ENCODE measurements around the gene BCL6.

DNA sequence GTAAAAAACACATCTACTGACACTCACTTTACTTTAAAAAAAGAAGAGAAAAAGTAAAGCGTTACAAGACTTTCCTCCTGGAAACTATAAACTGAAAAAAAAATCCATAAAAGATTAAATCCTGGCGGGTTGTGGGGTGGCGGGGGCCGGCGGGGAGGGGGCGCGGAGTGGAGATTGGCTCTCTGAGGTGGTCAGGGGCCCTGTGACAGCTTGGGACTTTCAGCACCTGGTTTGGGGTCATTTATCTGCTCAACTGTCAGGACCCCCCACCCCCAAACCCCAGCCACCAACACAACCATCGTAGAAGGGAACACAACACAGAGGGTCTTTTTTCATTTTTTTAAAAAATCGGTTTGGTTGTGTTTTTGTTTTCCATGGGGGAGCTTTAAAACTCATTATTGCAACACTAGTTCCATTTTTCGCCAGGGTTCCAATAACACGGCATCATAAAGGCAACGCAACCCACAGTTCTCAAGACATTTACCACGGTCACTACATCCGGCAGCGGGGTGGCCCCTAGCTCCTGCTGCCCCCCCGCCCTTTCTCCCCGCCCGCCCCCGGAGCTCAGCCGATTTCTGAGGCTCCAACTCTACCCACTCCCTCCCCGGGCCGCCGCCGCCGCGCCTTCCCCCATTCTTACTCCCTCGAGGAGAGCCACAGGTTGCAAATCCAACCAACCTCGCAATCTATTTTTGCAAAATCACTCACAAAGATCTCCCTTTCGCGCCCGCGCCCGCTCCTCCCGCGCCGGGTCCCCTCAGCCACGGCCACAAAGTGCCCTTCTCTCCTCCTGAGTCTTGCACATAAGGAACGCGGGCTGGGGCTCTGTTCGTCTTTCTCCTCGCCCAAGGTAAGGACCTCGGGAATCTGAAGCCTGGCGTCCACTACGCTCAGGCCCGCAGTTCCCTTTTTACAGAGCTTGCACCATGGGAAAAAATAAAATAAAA lies 1.8 kb downstream of the BCL6 start:
- TF ChIP-seq POLR2A (IDR thresholded peaks at IDR 0.05): no peak
- TF ChIP-seq, protein P1, sequence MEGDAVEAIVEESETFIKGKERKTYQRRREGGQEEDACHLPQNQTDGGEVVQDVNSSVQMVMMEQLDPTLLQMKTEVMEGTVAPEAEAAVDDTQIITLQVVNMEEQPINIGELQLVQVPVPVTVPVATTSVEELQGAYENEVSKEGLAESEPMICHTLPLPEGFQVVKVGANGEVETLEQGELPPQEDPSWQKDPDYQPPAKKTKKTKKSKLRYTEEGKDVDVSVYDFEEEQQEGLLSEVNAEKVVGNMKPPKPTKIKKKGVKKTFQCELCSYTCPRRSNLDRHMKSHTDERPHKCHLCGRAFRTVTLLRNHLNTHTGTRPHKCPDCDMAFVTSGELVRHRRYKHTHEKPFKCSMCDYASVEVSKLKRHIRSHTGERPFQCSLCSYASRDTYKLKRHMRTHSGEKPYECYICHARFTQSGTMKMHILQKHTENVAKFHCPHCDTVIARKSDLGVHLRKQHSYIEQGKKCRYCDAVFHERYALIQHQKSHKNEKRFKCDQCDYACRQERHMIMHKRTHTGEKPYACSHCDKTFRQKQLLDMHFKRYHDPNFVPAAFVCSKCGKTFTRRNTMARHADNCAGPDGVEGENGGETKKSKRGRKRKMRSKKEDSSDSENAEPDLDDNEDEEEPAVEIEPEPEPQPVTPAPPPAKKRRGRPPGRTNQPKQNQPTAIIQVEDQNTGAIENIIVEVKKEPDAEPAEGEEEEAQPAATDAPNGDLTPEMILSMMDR (IDR thresholded peaks at IDR 0.05): no peak

Data from lower leg skin (tissue), 3 donors.